Measurements from ENCODE around the gene EDEM1.
"Not testable (repeated sequence)": the region's sequence is repeated elsewhere in the genome, so short reads cannot be mapped to it uniquely, and the experiment has no call there.

- not testable (repeated sequence) for TF ChIP-seq CTCF, POLR2A (IDR thresholded peaks at IDR 0.05)
Observed at GRCh38 chr3:5242785-5243184, 55.3 kb downstream of the EDEM1 start.

Measured in testis (tissue), 2 donors.